PFSK-1 (cell line): Measurements from ENCODE around the gene DDX17.

ENCODE experiments used
- FOXP2 ChIP-seq: optimal IDR thresholded peaks from 2 replicates; pipeline ENCODE3; 2011; ENCODE audit warnings: borderline replicate concordance, control low read depth, inconsistent platforms; ENCODE audit not compliant: insufficient read depth; ENCODE audit errors: extremely low read length, extremely low read depth
- POLR2AphosphoS5 ChIP-seq: IDR thresholded peaks from 2 replicates; pipeline ENCODE4 v1.6.1; 2012; ENCODE audit warnings: low read depth, mild to moderate bottlenecking, control low read depth, low read length, moderate library complexity
- REST ChIP-seq, 2 experiments: IDR thresholded peaks; 2 replicates each; pipeline versions ENCODE4 v1.6.1 to v1.8.0; 2011 to 2012; ENCODE audit warnings: low read depth in 2 of 2, low read length in 2 of 2, control low read depth in 1 of 2, inconsistent platforms in 1 of 2, mild to moderate bottlenecking in 1 of 2, moderate library complexity in 1 of 2; ENCODE audit not compliant: insufficient read depth in 1 of 2
- SIN3A ChIP-seq: IDR thresholded peaks from 2 replicates; pipeline ENCODE4 v1.6.1; 2012; ENCODE audit warnings: mild to moderate bottlenecking, low read length, moderate library complexity, borderline replicate concordance; ENCODE audit not compliant: insufficient read depth
- TAF1 ChIP-seq: IDR thresholded peaks from 2 replicates; pipeline ENCODE4 v1.6.1; 2012; ENCODE audit warnings: low read length, control low read depth, borderline replicate concordance; ENCODE audit not compliant: insufficient read depth

Gene DDX17

GRCh38 chr22:38504731-38505540 lies 1.2 kb downstream of the DDX17 start:
- no peak for TF ChIP-seq FOXP2
- TF ChIP-seq TAF1, result no peak
- no peak for TF ChIP-seq POLR2AphosphoS5
- TF ChIP-seq SIN3A, result no peak
- TF ChIP-seq REST (IDR thresholded peaks at IDR 0.05; ENCODE audit: insufficient read depth in 1 of 2, low read depth in 2 of 2, low read length in 2 of 2), result no peak

DNA sequence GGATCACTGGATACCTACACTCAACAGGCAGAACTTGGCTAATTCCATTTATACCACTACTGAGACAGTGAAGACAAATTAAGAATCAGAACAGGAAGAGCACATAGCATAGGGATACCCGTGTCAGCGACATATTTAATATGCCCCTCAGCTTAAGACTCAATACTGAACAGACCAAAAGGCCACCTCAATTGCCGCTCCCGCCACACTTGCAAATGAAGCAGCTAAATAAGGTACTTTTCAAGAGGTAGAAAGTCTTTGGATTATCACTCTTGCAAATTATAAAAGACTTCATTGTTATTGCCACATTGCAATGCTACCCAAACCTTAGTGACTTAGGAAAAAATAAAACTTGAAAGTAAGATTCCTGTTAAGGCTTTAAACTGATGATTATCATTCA lies 3.1 kb downstream of the DDX17 start:
- TF ChIP-seq FOXP2, result no peak

DNA sequence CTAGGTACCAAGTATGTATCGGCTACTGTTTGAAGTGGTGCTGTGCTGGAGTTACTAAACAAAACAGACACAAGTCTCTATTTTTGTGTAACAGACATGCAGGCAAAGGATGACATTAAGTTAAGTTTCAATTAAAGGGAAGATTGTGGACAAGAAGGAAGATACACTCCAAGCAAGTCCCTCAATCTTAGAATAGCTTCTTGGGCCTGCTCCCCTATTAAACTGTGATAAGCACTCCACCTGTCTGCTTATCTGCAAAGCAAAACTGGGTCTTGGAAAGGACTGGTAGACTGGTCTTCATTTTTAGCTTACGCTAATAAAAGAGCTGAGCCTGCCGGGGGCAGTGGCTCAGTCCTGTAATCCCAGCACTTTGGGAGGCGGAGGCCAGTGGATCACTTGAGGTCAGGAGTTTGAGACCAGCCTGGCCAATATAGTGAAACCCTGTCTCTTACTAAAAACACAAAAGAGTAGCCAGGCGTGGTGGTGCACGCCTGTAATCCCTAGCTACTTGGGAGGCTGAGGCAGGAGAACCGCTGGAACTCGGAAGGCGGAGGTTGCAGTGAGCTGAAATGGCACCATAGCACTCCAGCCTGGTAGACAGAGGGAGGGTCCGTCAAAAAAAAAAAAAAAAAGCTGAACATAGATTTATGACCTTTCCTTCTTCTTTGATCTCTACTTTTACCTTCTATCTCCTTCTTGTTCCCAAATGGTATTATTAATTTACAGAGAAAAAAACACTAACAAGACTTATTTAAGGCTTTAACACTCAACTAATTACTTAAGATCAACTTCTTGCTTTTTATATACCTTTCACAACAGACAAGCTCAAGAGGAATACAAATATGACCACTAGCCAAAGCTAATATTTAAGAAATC lies 4.1 kb downstream of the DDX17 start:
- TF ChIP-seq TAF1, result no peak
- no peak for TF ChIP-seq SIN3A
- no peak for TF ChIP-seq REST (IDR thresholded peaks at IDR 0.05; ENCODE audit: insufficient read depth in 1 of 2, low read depth in 2 of 2, low read length in 2 of 2)
- no peak for TF ChIP-seq FOXP2
- no peak for TF ChIP-seq POLR2AphosphoS5

- no peak for TF ChIP-seq POLR2AphosphoS5
- no peak for TF ChIP-seq SIN3A
- TF ChIP-seq TAF1, result no peak
- TF ChIP-seq FOXP2, result no peak
- no peak for TF ChIP-seq REST (IDR thresholded peaks at IDR 0.05; ENCODE audit: insufficient read depth in 1 of 2, low read depth in 2 of 2, low read length in 2 of 2)
These were observed 8.2 kb downstream of the DDX17 start for GRCh38 chr22:38497869-38498268.

DNA sequence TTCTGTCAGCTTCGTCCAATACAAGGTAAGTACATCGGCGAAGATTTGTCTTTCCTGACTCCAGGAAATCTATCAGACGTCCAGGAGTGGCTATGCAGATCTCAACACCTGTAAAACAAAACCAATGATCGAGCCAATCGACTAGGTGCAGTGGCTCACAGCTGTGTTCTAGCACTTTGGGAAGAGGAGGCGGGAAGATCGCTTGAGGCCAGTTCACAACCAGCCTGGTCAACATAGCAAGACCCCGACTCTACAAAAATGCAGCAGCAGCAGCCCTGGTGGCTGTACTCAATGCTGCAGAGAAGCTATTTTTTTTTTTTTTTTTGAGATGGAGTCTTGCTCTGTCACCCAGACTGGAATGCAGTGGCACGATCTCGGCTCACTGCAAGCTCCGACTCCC lies 11.2 kb downstream of the DDX17 start:
- no peak for TF ChIP-seq FOXP2
- TF ChIP-seq SIN3A, result no peak
- TF ChIP-seq POLR2AphosphoS5, result no peak
- no peak for TF ChIP-seq REST (IDR thresholded peaks at IDR 0.05; ENCODE audit: insufficient read depth in 1 of 2, low read depth in 2 of 2, low read length in 2 of 2)
